AG09309 (cell line): ENCODE measurements around the gene KRTAP12-1.
"Not testable (repeated sequence)": the region's sequence is repeated elsewhere in the genome, so short reads cannot be mapped to it uniquely, and the experiment has no call there.

Experiments used
- DNase-seq: peaks from one replicate; pipeline ENCODE4 v3.0.0-alpha.2; 2010; ENCODE audit warnings: low read depth
- H3K4me3 ChIP-seq: 2 replicates; pipeline ENCODE4 v1.5.1; 2011; ENCODE audit warnings: mild to moderate bottlenecking, low read depth, low read length, moderate library complexity; ENCODE audit not compliant: control insufficient read depth
- CTCF ChIP-seq: IDR thresholded peaks from 2 replicates; pipeline ENCODE4 v1.5.1; 2011; ENCODE audit warnings: mild to moderate bottlenecking, low read depth, low read length, inconsistent platforms; ENCODE audit not compliant: insufficient read depth, control insufficient read depth; ENCODE audit errors: missing control alignments

KRTAP12-1 gene

GRCh38 chr21:44697811-44698734, 16.1 kb upstream of the KRTAP12-1 start:
- TF ChIP-seq CTCF: no peak
- DNase-seq: no peak
- no peak overlapping the region for H3K4me3 ChIP-seq

GRCh38 chr21:44697172-44697810, 15.3 kb upstream of the KRTAP12-1 start, which contains the start of gene KRTAP10-12:
KRTAP10-12 (plus strand) TSS chr21:44697172; CDS start chr21:44697202, 30 bp downstream.
- not testable (repeated sequence) for DNase-seq, H3K4me3 ChIP-seq

GRCh38 chr21:44696572-44696971, 14.6 kb upstream of the KRTAP12-1 start:
- H3K4me3 ChIP-seq: no peak overlapping the region
- no peak for TF ChIP-seq CTCF
- DNase-seq: no peak

GRCh38 chr21:44695641-44696040, 13.7 kb upstream of the KRTAP12-1 start:
- DNase-seq: no peak
- TF ChIP-seq CTCF: no peak
- no peak overlapping the region for H3K4me3 ChIP-seq

GRCh38 chr21:44695184-44695583, 13.2 kb upstream of the KRTAP12-1 start:
- no peak overlapping the region for H3K4me3 ChIP-seq
- DNase-seq: no peak
- TF ChIP-seq CTCF: no peak

- no peak for DNase-seq
- TF ChIP-seq CTCF: no peak
- H3K4me3 ChIP-seq: no peak overlapping the region
These were observed 12.8 kb upstream of the KRTAP12-1 start for GRCh38 chr21:44694776-44695175.
